ENCODE data around the gene ANKRD31.

DNA sequence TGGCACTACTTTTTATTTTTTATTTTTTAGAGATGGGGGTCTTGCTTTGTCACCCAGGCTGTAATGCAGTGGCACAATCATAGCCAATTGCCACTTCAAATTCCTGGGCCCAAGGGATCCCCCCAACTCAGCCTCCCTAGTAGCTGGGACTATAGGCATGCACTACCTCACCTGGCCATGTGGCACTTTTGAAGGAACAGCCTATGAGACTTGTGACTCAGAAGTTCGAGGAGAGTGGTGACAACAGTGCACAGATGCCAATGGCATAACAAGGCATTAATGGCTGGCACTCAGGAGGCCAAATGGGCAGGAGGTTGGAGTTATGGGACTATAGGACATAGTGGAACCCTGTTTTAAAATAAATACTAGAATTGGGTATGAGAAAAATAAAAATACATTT is 33.7 kb downstream of the ANKRD31 start:
- TF ChIP-seq CTCF (IDR thresholded peaks at IDR 0.05): no peak
- no peak for TF ChIP-seq POLR2A (IDR thresholded peaks at IDR 0.05; ENCODE audit: low read depth)
- no peak for TF ChIP-seq POLR2AphosphoS5 (IDR thresholded peaks at IDR 0.05)
- no peak for TF ChIP-seq EP300 (IDR thresholded peaks at IDR 0.05)

Data from esophagus muscularis mucosa (tissue), 4 donors.